Karpas-422 (cell line): Measurements from ENCODE around the gene GRIN3B. TPM values are rescaled to one million over a fixed set of nuclear protein-coding genes. Genes with fewer than 3 reads are reported as not detected.

Experiments used
- DNase-seq: peaks from one replicate; pipeline ENCODE4 v3.0.0-alpha.2; 2015
- H2AFZ ChIP-seq: fragments of 200-600 bp; sonication (generic); 2 replicates; pipeline ENCODE4 v1.6.1; 2014; ENCODE audit warnings: antibody characterized with exemption, low read length, mixed read lengths
- H3K27ac ChIP-seq: fragments of 200-600 bp; sonication (generic); 2 replicates; pipeline ENCODE4 v1.5.1; 2014; ENCODE audit warnings: mild to moderate bottlenecking, low read length, moderate library complexity
- H3K27me3 ChIP-seq: fragments of 200-600 bp; sonication (generic); 2 replicates; pipeline ENCODE4 v1.6.1; 2014; ENCODE audit warnings: low read length, mixed read lengths
- H3K36me3 ChIP-seq: fragments of 200-600 bp; sonication (generic); 2 replicates; pipeline ENCODE4 v1.6.1; 2014; ENCODE audit warnings: low read length, mixed read lengths; ENCODE audit not compliant: insufficient read depth
- H3K4me1 ChIP-seq: fragments of 200-600 bp; sonication (generic); 2 replicates; pipeline ENCODE4 v1.6.1; 2014; ENCODE audit warnings: mild to moderate bottlenecking, low read length, mixed read lengths
- H3K4me2 ChIP-seq: fragments of 200-600 bp; sonication (generic); 2 replicates; pipeline ENCODE4 v1.6.1; 2014; ENCODE audit warnings: low read length, low read depth, mild to moderate bottlenecking; ENCODE audit not compliant: poor library complexity, severe bottlenecking
- H3K4me3 ChIP-seq: fragments of 200-600 bp; sonication (generic); 2 replicates; pipeline ENCODE4 v1.5.1; 2014; ENCODE audit warnings: mild to moderate bottlenecking, antibody characterized with exemption, low read length, mixed read lengths
- H3K79me2 ChIP-seq: fragments of 200-600 bp; sonication (generic); 2 replicates; pipeline ENCODE4 v1.6.1; 2014; ENCODE audit warnings: mild to moderate bottlenecking, low read length, mixed read lengths
- H3K9ac ChIP-seq: fragments of 200-600 bp; sonication (generic); 2 replicates; pipeline ENCODE4 v1.6.0; 2014; ENCODE audit warnings: low read length
- H3K9me2 ChIP-seq: fragments of 200-600 bp; sonication (generic), shearing (Covaris generic); replicated peaks from 2 replicates; pipeline ENCODE4 v1.6.0; 2014; ENCODE audit warnings: mild to moderate bottlenecking, low read length, moderate library complexity; ENCODE audit not compliant: insufficient read depth
- H3K9me3 ChIP-seq: fragments of 300-700, 200-600 bp; sonication (generic); 2 replicates; pipeline ENCODE4 v1.6.1; 2014; ENCODE audit warnings: low read length, mixed read lengths
- H4K20me1 ChIP-seq: fragments of 200-600 bp; sonication (generic); 2 replicates; pipeline ENCODE4 v1.6.1; 2014; ENCODE audit warnings: mild to moderate bottlenecking, antibody characterized with exemption, low read length, low read depth; ENCODE audit not compliant: insufficient read depth
- total RNA-seq: library from RNA; depleted of rRNA; stranded (reverse); fragments of >200 nt; shearing (Covaris generic); gene quantifications from 2 replicates; pipeline ENCODE4 v1.2.3, GENCODE V29; 2014; ENCODE audit warnings: low replicate concordance; rRNA removed

The GRIN3B gene
- 1.4 TPM in 1 of 2 replicates, not detected in the other for total RNA-seq

- no peak within 1 kb of the TSS for H2AFZ ChIP-seq
- no peak within 1 kb of the TSS for H3K9ac ChIP-seq
- no peak within 1 kb of the TSS for H3K4me2 ChIP-seq
- H3K79me2 ChIP-seq, result no peaks in the 10 kb centered on the region
- no peaks in the 10 kb centered on the region for H3K9me2 ChIP-seq
- no peaks in the 10 kb centered on the region for H3K4me1 ChIP-seq
- peaks cover 9% of the 10 kb centered on the region; the same call in 1 of the 2 replicates for H4K20me1 ChIP-seq
- no peaks in the 10 kb centered on the region for H3K27me3 ChIP-seq
- H3K9me3 ChIP-seq, result no peaks in the 10 kb centered on the region
- DNase-seq, result peak; percentile 86
- H3K4me3 ChIP-seq, result no peak within 1 kb of the TSS
- H3K27ac ChIP-seq, result no peak within 1 kb of the TSS
- H3K36me3 ChIP-seq, result no peaks in the 10 kb centered on the region
These were observed at the start of gene GRIN3B for GRCh38 chr19:1000095-1000494. GRIN3B (plus strand) TSS chr19:1000419; CDS start chr19:1000438, 19 bp downstream.

DNA sequence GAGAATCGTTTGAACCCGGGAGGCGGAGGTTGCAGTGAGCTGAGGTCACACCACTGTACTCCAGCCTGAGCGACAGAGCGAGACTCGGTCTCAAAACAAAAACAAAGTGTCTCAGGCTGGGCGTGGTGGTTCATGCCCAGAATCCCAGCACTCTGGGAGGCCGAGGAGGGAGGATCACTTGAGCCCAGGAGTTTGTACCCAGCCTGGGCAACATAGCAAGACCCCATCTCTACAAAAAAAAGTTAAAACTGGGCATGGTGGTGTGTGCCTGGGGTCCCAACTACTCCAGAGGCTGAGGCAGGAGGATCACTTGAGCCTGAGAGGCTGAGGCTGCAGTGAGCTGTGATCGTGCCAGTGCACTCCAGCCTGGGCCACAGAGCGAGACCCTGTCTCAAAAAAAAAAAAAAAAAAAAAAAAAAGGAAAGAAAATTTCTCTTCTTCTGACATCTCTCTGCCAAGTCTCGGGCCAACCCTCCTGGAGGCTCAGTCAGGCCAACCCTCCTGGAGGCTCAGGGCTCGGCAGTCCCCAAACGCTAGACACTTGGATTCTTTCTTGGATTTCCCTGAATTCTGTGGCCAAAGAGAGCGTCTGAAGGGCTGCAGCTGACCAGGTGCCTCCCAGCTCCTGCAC is 48.1 kb upstream of the GRIN3B start:
- no peaks in the 10 kb centered on the region for H3K27me3 ChIP-seq
- DNase-seq, result no peak
- no peak overlapping the region for H3K4me3 ChIP-seq
- H4K20me1 ChIP-seq, result 0 out of 2 replicates have a peak, but pooled peaks cover 10% of the 10 kb centered on the region
- peaks cover 20% of the 10 kb centered on the region for H3K4me1 ChIP-seq
- no peak overlapping the region for H3K27ac ChIP-seq
- no peaks in the 10 kb centered on the region for H3K9me2 ChIP-seq
- no peak overlapping the region for H2AFZ ChIP-seq
- no peaks in the 10 kb centered on the region for H3K36me3 ChIP-seq
- no peak overlapping the region for H3K4me2 ChIP-seq
- H3K9me3 ChIP-seq, result no peaks in the 10 kb centered on the region
- H3K9ac ChIP-seq, result no peak overlapping the region
- no peaks in the 10 kb centered on the region for H3K79me2 ChIP-seq

- no peaks in the 10 kb centered on the region for H3K79me2 ChIP-seq
These were observed 47.4 kb upstream of the GRIN3B start for GRCh38 chr19:952680-953444.

DNA sequence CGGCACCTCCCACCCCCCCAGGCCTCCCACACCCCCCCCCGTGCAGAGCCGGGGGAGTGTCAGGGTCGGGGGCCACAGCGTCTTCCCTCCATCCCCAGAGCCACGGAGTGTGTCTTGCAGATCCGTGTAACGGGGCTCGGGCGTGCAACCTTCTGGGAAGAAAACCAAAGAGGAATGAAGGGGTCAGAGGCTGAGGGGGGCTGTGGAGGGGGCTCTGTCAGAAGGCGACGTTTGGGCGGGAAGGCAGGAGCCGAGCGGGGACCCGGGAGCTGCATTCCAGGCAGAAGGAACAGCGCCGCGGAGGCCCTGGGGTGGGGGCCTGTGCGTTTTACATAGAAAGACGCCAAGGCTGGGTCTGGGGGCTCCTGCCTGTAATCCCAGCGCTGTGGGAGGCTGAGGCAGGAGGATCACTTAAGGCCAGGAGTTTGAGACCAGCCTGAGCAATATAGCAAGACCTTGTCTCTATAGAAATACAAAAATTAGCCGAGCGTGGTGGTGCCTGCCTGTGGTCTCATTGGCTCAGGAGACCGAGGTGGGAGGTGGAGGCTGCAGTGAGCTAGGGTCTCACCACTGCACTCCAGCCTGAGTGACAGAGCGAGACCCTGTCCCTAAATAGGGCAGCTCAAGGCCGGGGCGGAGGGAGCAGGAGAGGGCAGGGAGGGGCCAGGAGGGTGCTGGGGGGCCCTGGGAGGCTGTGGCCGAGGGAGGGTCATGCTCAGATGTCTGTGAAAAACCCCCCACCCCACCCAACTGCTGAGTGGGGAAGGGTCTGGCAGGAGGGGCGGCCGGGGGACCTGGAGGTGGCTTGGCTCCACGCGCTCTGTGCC is 46.6 kb upstream of the GRIN3B start:
- Histone ChIP-seq H3K36me3 (no peaks in the 10 kb centered on the region), H2AFZ (no peak overlapping the region), H3K27ac (no peak overlapping the region), H3K79me2 (no peaks in the 10 kb centered on the region), H3K4me2 (no peak overlapping the region), H3K9ac (no peak overlapping the region), H3K9me3 (no peaks in the 10 kb centered on the region), H3K27me3 (no peaks in the 10 kb centered on the region), H3K4me3 (no peak overlapping the region), H3K9me2 (no peaks in the 10 kb centered on the region), H4K20me1 (0 out of 2 replicates have a peak, but pooled peaks cover 10% of the 10 kb centered on the region), H3K4me1 (peaks cover 7% of the 10 kb centered on the region; the same call in 1 of the 2 replicates)
- no peak for DNase-seq

More at GRCh38 chr19:952680-953444, 47.4 kb upstream of the GRIN3B start:
- Histone ChIP-seq H3K4me3 (no peak overlapping the region), H3K27ac (no peak overlapping the region), H3K36me3 (no peaks in the 10 kb centered on the region), H4K20me1 (0 out of 2 replicates have a peak, but pooled peaks cover 10% of the 10 kb centered on the region), H3K4me1 (peaks cover 13% of the 10 kb centered on the region), H3K9ac (no peak overlapping the region), H3K9me2 (no peaks in the 10 kb centered on the region), H2AFZ (no peak overlapping the region), H3K27me3 (no peaks in the 10 kb centered on the region), H3K9me3 (no peaks in the 10 kb centered on the region), H3K4me2 (no peak overlapping the region)
- no peak for DNase-seq

GRCh38 chr19:954272-954671 is 45.9 kb upstream of the GRIN3B start:
- Histone ChIP-seq H3K4me1 (peaks cover 7% of the 10 kb centered on the region; the same call in 1 of the 2 replicates), H2AFZ (no peak overlapping the region), H4K20me1 (0 out of 2 replicates have a peak, but pooled peaks cover 10% of the 10 kb centered on the region), H3K9ac (no peak overlapping the region), H3K27me3 (no peaks in the 10 kb centered on the region), H3K9me3 (no peaks in the 10 kb centered on the region), H3K79me2 (no peaks in the 10 kb centered on the region), H3K9me2 (no peaks in the 10 kb centered on the region), H3K4me3 (no peak overlapping the region), H3K4me2 (no peak overlapping the region), H3K27ac (no peak overlapping the region), H3K36me3 (no peaks in the 10 kb centered on the region)
- no peak for DNase-seq

GRCh38 chr19:954672-955494 is 45.3 kb upstream of the GRIN3B start:
- peaks cover 7% of the 10 kb centered on the region; the same call in 1 of the 2 replicates for H3K4me1 ChIP-seq
- no peaks in the 10 kb centered on the region for H3K27me3 ChIP-seq
- H3K9me2 ChIP-seq, result no peaks in the 10 kb centered on the region
- no peaks in the 10 kb centered on the region for H3K9me3 ChIP-seq
- 0 out of 2 replicates have a peak, but pooled peaks cover 10% of the 10 kb centered on the region for H4K20me1 ChIP-seq
- DNase-seq, result peak; percentile 47
- H3K4me2 ChIP-seq, result no peak overlapping the region
- H3K36me3 ChIP-seq, result no peaks in the 10 kb centered on the region
- H3K9ac ChIP-seq, result no peak overlapping the region
- H3K4me3 ChIP-seq, result no peak overlapping the region
- no peaks in the 10 kb centered on the region for H3K79me2 ChIP-seq
- H3K27ac ChIP-seq, result no peak overlapping the region
- no peak overlapping the region for H2AFZ ChIP-seq

DNA sequence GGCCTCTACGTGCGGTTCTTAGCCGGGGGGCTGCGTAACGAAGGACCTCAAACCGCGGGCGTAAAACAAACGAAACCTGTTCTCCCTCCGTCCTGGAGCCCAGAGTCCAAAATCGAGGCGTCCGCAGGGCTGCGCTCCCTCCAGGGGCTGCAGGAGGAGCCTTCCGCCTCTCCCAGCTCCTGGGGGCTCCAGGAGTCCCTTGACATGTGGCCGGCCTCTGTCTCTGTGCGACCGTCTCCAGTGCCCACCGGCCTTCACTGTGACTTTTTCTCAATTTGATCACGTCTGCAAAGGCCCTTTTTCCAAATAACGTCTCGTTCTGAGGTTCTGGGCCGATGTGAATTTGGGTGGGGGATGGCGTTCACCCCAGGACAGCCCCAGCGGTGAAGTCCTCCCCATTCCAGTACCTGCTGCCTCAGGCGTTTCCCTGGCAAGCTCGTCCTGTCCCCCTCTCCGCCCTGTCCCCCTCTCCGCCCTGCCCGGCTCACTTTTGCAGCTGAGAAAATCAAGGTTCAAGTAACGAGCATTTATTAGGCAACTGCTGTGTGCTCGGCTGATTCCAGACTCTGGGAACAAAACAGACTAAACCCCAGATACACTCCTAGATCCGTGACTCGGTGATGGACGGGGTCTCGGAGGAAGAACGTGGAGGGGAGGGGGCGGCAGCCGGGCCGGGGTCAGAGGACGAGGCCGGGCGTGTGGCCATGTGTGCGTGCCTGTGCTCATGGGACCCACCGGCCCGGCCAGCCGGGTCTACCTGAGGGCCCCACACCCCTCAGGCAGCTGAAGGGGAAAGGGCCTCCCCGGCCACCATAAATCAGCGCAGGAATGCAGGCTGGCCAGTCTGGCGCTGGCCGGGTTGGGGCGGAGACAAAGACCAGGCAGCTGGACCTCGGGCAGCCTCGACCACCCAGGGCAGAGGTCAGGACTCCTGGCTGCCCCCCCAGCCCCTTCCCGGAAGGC is 44.1 kb upstream of the GRIN3B start:
- Histone ChIP-seq H3K79me2 (no peaks in the 10 kb centered on the region), H3K9ac (no peak overlapping the region), H3K4me1 (peaks cover 7% of the 10 kb centered on the region; the same call in 1 of the 2 replicates), H3K27ac (no peak overlapping the region), H3K27me3 (no peaks in the 10 kb centered on the region), H3K4me3 (no peak overlapping the region), H2AFZ (no peak overlapping the region), H4K20me1 (0 out of 2 replicates have a peak, but pooled peaks cover 10% of the 10 kb centered on the region), H3K9me3 (no peaks in the 10 kb centered on the region), H3K4me2 (no peak overlapping the region), H3K9me2 (no peaks in the 10 kb centered on the region), H3K36me3 (no peaks in the 10 kb centered on the region)
- no peak for DNase-seq
